NCI-H1048 (cell line): ENCODE measurements around the gene KATNAL2.
"Not testable (repeated sequence)": the region's sequence is repeated elsewhere in the genome, so short reads cannot be mapped to it uniquely, and the experiment has no call there.

ENCODE experiments used
- DNase-seq: peaks from one replicate; lab custom pipeline; 2025; lab: John Stamatoyannopoulos, UW

Gene KATNAL2

GRCh38 chr18:46939337-46939963 lies 22.0 kb downstream of the KATNAL2 start:
- DNase-seq, result no peak

- DNase-seq, result no peak
Measured at GRCh38 chr18:46939998-46940571, 22.7 kb downstream of the KATNAL2 start.

GRCh38 chr18:46942646-46943045 lies 25.2 kb downstream of the KATNAL2 start:
- no peak for DNase-seq

GRCh38 chr18:46946656-46947282 lies 29.4 kb downstream of the KATNAL2 start:
- peak; percentile 79 for DNase-seq

GRCh38 chr18:46950064-46950656 lies 32.8 kb downstream of the KATNAL2 start:
- DNase-seq, result no peak

- no peak for DNase-seq
Measured at GRCh38 chr18:46953195-46953594, 35.8 kb downstream of the KATNAL2 start.

- no peak for DNase-seq
Measured at GRCh38 chr18:46958209-46958608, 40.8 kb downstream of the KATNAL2 start.

GRCh38 chr18:46963656-46964578 lies 46.5 kb downstream of the KATNAL2 start:
- not testable (repeated sequence) for DNase-seq

GRCh38 chr18:46964579-46965293 lies 47.3 kb downstream of the KATNAL2 start:
- not testable (repeated sequence) for DNase-seq

- DNase-seq, result not testable (repeated sequence)
Measured at GRCh38 chr18:46966266-46966665, 48.9 kb downstream of the KATNAL2 start.

- DNase-seq, result not testable (repeated sequence)
Measured at GRCh38 chr18:46969551-46969950, 52.1 kb downstream of the KATNAL2 start.

- DNase-seq, result not testable (repeated sequence)
Measured at GRCh38 chr18:47019870-47020269, 102.5 kb downstream of the KATNAL2 start.

- DNase-seq, result not testable (repeated sequence)
Measured at GRCh38 chr18:47020757-47021156, 103.4 kb downstream of the KATNAL2 start.

GRCh38 chr18:47022821-47023220 lies 105.4 kb downstream of the KATNAL2 start:
- not testable (repeated sequence) for DNase-seq

GRCh38 chr18:47023769-47024465 lies 106.5 kb downstream of the KATNAL2 start:
- DNase-seq, result not testable (repeated sequence)

GRCh38 chr18:47025557-47026174 lies 108.3 kb downstream of the KATNAL2 start:
- DNase-seq, result not testable (repeated sequence)

GRCh38 chr18:47028738-47029137 lies 111.3 kb downstream of the KATNAL2 start:
- DNase-seq, result not testable (repeated sequence)

- not testable (repeated sequence) for DNase-seq
Measured at GRCh38 chr18:47029684-47030353, 112.4 kb downstream of the KATNAL2 start.

- DNase-seq, result not testable (repeated sequence)
Measured at GRCh38 chr18:47030887-47031286, 113.5 kb downstream of the KATNAL2 start.
